CD4-positive, alpha-beta memory T cell (primary cell): ENCODE measurements around the gene APOA4. TPM values are rescaled to one million over a fixed set of nuclear protein-coding genes. Genes with fewer than 3 reads are reported as not detected.

ENCODE experiments used
- CTCF ChIA-PET: fragments of 350-600 bp; sonication (Branson Sonifier 250); formaldehyde crosslinking; loops from one replicate; lab custom pipeline; 2021; ENCODE audit warnings: inconsistent platforms; ENCODE audit not compliant: partially characterized antibody; lab: Charles Lee
- POLR2A ChIA-PET: fragments of 350-600 bp; sonication (Branson Sonifier 250); formaldehyde crosslinking; loops from one replicate; lab custom pipeline; 2021; ENCODE audit not compliant: partially characterized antibody; lab: Charles Lee
- DNase-seq, 5 donors: peaks; one replicate each; pipeline versions ENCODE4 v3.0.0 to v3.0.0-alpha.2; 2020 to 2022; ENCODE audit warnings: mixed read lengths in 1 of 5
- H3K27ac ChIP-seq: one replicate; pipeline ENCODE4 v1.7.0; 2013; ENCODE audit warnings: low read depth, low read length
- H3K27me3 ChIP-seq: 2 replicates; pipeline ENCODE4 v1.7.0; 2013; ENCODE audit warnings: mild to moderate bottlenecking, low read length, moderate library complexity; ENCODE audit not compliant: insufficient read depth
- H3K36me3 ChIP-seq: 2 replicates; pipeline ENCODE4 v1.7.0; 2013; ENCODE audit warnings: mild to moderate bottlenecking, low read length, moderate library complexity; ENCODE audit not compliant: insufficient read depth
- H3K4me1 ChIP-seq: 2 replicates; pipeline ENCODE4 v1.7.0; 2013; ENCODE audit warnings: mild to moderate bottlenecking, low read length, moderate library complexity; ENCODE audit not compliant: insufficient read depth
- H3K4me3 ChIP-seq, 2 donors: one replicate each; pipeline ENCODE4 v1.7.0; 2013; ENCODE audit warnings: low read length in 2 of 2, mild to moderate bottlenecking in 1 of 2
- H3K9me3 ChIP-seq, 2 donors: one replicate each; pipeline ENCODE4 v1.7.0; 2013; ENCODE audit warnings: low read length in 2 of 2, control low read depth in 1 of 2; ENCODE audit not compliant: control insufficient read depth in 1 of 2
- H3K27ac Mint-ChIP-seq, 7 donors: one replicate each; pipeline ENCODE4 v1.8.0; 2020 to 2021; ENCODE audit warnings: mixed read lengths in 7 of 7, mild to moderate bottlenecking in 6 of 7, inconsistent platforms in 3 of 7, moderate library complexity in 3 of 7
- H3K27me3 Mint-ChIP-seq, 2 donors: one replicate each; pipeline ENCODE4 v1.8.0; 2020 to 2021; ENCODE audit warnings: mixed read lengths in 2 of 2
- H3K36me3 Mint-ChIP-seq, 2 donors: one replicate each; pipeline ENCODE4 v1.8.0; 2020 to 2021; ENCODE audit warnings: mixed read lengths in 2 of 2, inconsistent platforms in 1 of 2, mild to moderate bottlenecking in 1 of 2
- H3K4me1 Mint-ChIP-seq, 4 donors: one replicate each; pipeline ENCODE4 v1.8.0; 2020 to 2021; ENCODE audit warnings: mixed read lengths in 4 of 4, mild to moderate bottlenecking in 1 of 4
- H3K4me3 Mint-ChIP-seq, 8 donors: one replicate each; pipeline ENCODE4 v1.8.0; 2020 to 2021; ENCODE audit warnings: mixed read lengths in 8 of 8, mild to moderate bottlenecking in 7 of 8, moderate library complexity in 6 of 8, inconsistent platforms in 3 of 8
- H3K9me3 Mint-ChIP-seq, 8 donors: one replicate each; pipeline ENCODE4 v1.8.0; 2020 to 2021; ENCODE audit warnings: mixed read lengths in 8 of 8, mild to moderate bottlenecking in 5 of 8, inconsistent platforms in 3 of 8, moderate library complexity in 1 of 8
- intact Hi-C: fragments of 100-400 bp; cut with micrococcal nuclease; formaldehyde crosslinking; loops from one replicate; pipeline ENCODE4 v1.15.1; 2023
- polyA plus RNA-seq, 2 donors: library from polyadenylated mRNA; unstranded; fragments of 300-500 nt; fragmentation: Illumina TruSeq; gene quantifications; one replicate each; pipeline ENCODE4 v1.2.3, GENCODE V29; 2021
- total RNA-seq, 2 experiments: library from RNA; stranded (reverse); gene quantifications; one replicate each; pipeline ENCODE4 v1.2.3, GENCODE V29; 2021

The APOA4 gene
- total and polyA plus RNA-seq, 4 experiments from 2014 or later: not detected

- Mint-ChIP-seq H3K27ac (peak within 1 kb of the TSS in 1 of 7 donors; percentile 73), H3K4me3 (no peak within 1 kb of the TSS), H3K36me3 (no peaks in the 10 kb centered on the region), H3K4me1 (no peaks in the 10 kb centered on the region), H3K9me3 (no peaks in the 10 kb centered on the region), H3K27me3 (no peaks in the 10 kb centered on the region)
- no peak for DNase-seq
- H3K4me1 ChIP-seq: no peaks in the 10 kb centered on the region
- intact Hi-C loops: no loop called here
- H3K36me3 ChIP-seq: no peaks in the 10 kb centered on the region
- POLR2A ChIA-PET: interaction anchor here (0.5 kb wide), 1 partner anchor 15 kb away, joined by 3 read pairs; no protein-coding TSS in a partner anchor
- no peak within 1 kb of the TSS for H3K4me3 ChIP-seq
- no peaks in the 10 kb centered on the region for H3K27me3 ChIP-seq
- CTCF ChIA-PET: interaction anchor here (0.9 to 1.0 kb wide), 2 partner anchors 38 to 276 kb away, joined by 3 to 4 read pairs; partner anchors contain the start of gene APOA5
- no peak within 1 kb of the TSS for H3K27ac ChIP-seq
- H3K9me3 ChIP-seq: no peaks in the 10 kb centered on the region
These were observed 6.5 kb upstream of the APOA4 start, which contains the start of gene APOC3 for GRCh38 chr11:116829525-116830183. Gene APOC3, plus strand, starts transcription at chr11:116829907. Its CDS starts 676 bp downstream, at chr11:116830583.

- Mint-ChIP-seq H3K4me3 (no peak overlapping the region), H3K4me1 (no peaks in the 10 kb centered on the region), H3K27ac (peak overlapping the region in 1 of 7 donors; percentile 73), H3K9me3 (no peaks in the 10 kb centered on the region), H3K27me3 (no peaks in the 10 kb centered on the region), H3K36me3 (no peaks in the 10 kb centered on the region)
- H3K27me3 ChIP-seq: no peaks in the 10 kb centered on the region
- CTCF ChIA-PET: no interaction called here
- no peaks in the 10 kb centered on the region for H3K36me3 ChIP-seq
- H3K4me1 ChIP-seq: no peaks in the 10 kb centered on the region
- DNase-seq: no peak
- no peak overlapping the region for H3K27ac ChIP-seq
- no peak overlapping the region for H3K4me3 ChIP-seq
- intact Hi-C loops: no loop called here
- H3K9me3 ChIP-seq: no peaks in the 10 kb centered on the region
- POLR2A ChIA-PET: no interaction called here
These were observed 5.8 kb upstream of the APOA4 start for GRCh38 chr11:116828632-116829524.

DNA sequence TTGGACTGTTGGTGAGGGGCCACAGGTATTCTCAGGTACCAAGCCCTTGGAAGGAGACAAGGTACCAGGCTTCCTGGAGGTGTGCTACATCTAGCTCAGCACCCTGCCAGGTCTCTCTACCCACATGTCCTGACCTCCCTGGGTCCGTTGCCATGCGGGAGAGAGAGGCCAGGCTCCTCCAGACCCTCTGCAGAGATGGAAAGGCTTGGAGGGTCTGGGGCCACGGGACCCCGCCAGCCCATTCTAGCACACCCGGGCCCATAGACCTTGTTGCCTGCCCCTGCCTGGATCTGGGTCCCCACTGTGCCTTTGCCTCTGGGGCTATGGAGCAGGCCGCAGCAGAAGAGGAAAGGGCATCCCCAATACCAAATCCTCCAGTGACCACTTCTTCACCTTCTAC is 4.4 kb upstream of the APOA4 start:
- H3K27me3 Mint-ChIP-seq: no peaks in the 10 kb centered on the region
- DNase-seq: no peak
- H3K9me3 Mint-ChIP-seq: no peaks in the 10 kb centered on the region
- no peaks in the 10 kb centered on the region for H3K36me3 ChIP-seq
- no peaks in the 10 kb centered on the region for H3K36me3 Mint-ChIP-seq
- POLR2A ChIA-PET: no interaction called here
- CTCF ChIA-PET: interaction anchor here (1.0 kb wide), 1 partner anchor 9 kb away, joined by 3 read pairs; no protein-coding TSS in a partner anchor
- H3K27me3 ChIP-seq: no peaks in the 10 kb centered on the region
- no peak overlapping the region for H3K27ac Mint-ChIP-seq
- H3K4me1 Mint-ChIP-seq: no peaks in the 10 kb centered on the region
- no peaks in the 10 kb centered on the region for H3K4me1 ChIP-seq
- no peak overlapping the region for H3K4me3 ChIP-seq
- H3K4me3 Mint-ChIP-seq: no peak overlapping the region
- H3K9me3 ChIP-seq: no peaks in the 10 kb centered on the region
- H3K27ac ChIP-seq: no peak overlapping the region
- intact Hi-C loops: no loop called here

- Histone ChIP-seq H3K4me1 (no peaks in the 10 kb centered on the region), H3K36me3 (no peaks in the 10 kb centered on the region), H3K9me3 (no peaks in the 10 kb centered on the region), H3K4me3 (no peak overlapping the region), H3K27ac (no peak overlapping the region), H3K27me3 (no peaks in the 10 kb centered on the region)
- no peak overlapping the region for H3K4me3 Mint-ChIP-seq
- no peak overlapping the region for H3K27ac Mint-ChIP-seq
- intact Hi-C loops: no loop called here
- no peaks in the 10 kb centered on the region for H3K9me3 Mint-ChIP-seq
- no peak for DNase-seq
- H3K36me3 Mint-ChIP-seq: no peaks in the 10 kb centered on the region
- H3K27me3 Mint-ChIP-seq: no peaks in the 10 kb centered on the region
- ChIA-PET CTCF (interaction anchor here (0.8 to 1.0 kb wide), 2 partner anchors 9 to 27 kb away, joined by 3 to 4 read pairs; no protein-coding TSS in a partner anchor), POLR2A (no interaction called here)
- no peaks in the 10 kb centered on the region for H3K4me1 Mint-ChIP-seq
These were observed 3.8 kb upstream of the APOA4 start for GRCh38 chr11:116826751-116827431.

- intact Hi-C loops: no loop called here
- DNase-seq: no peak
- POLR2A ChIA-PET: no interaction called here
- Mint-ChIP-seq H3K36me3 (no peaks in the 10 kb centered on the region), H3K4me1 (no peaks in the 10 kb centered on the region), H3K27me3 (no peaks in the 10 kb centered on the region), H3K9me3 (no peaks in the 10 kb centered on the region), H3K27ac (peak overlapping the region in 1 of 7 donors; percentile 68), H3K4me3 (no peak overlapping the region)
- no peak overlapping the region for H3K4me3 ChIP-seq
- no peaks in the 10 kb centered on the region for H3K9me3 ChIP-seq
- no peaks in the 10 kb centered on the region for H3K4me1 ChIP-seq
- H3K27me3 ChIP-seq: no peaks in the 10 kb centered on the region
- H3K27ac ChIP-seq: no peak overlapping the region
- H3K36me3 ChIP-seq: no peaks in the 10 kb centered on the region
- CTCF ChIA-PET: interaction anchor here (0.8 to 1.1 kb wide), 2 partner anchors 28 to 280 kb away, joined by 3 to 4 read pairs; no protein-coding TSS in a partner anchor
These were observed 3.0 kb upstream of the APOA4 start for GRCh38 chr11:116825854-116826750.

- POLR2A ChIA-PET: no interaction called here
- H3K27me3 Mint-ChIP-seq: no peaks in the 10 kb centered on the region
- H3K4me1 ChIP-seq: no peaks in the 10 kb centered on the region
- H3K4me3 ChIP-seq: no peak overlapping the region
- no peaks in the 10 kb centered on the region for H3K27me3 ChIP-seq
- CTCF ChIA-PET: interaction anchor here (1.1 kb wide), 1 partner anchor 281 kb away, joined by 3 read pairs; no protein-coding TSS in a partner anchor
- no peak overlapping the region for H3K27ac Mint-ChIP-seq
- no peaks in the 10 kb centered on the region for H3K36me3 ChIP-seq
- H3K9me3 Mint-ChIP-seq: no peaks in the 10 kb centered on the region
- no peaks in the 10 kb centered on the region for H3K4me1 Mint-ChIP-seq
- no peak overlapping the region for H3K27ac ChIP-seq
- no peaks in the 10 kb centered on the region for H3K36me3 Mint-ChIP-seq
- DNase-seq: no peak
- H3K4me3 Mint-ChIP-seq: no peak overlapping the region
- intact Hi-C loops: no loop called here
- H3K9me3 ChIP-seq: no peaks in the 10 kb centered on the region
These were observed 2.3 kb upstream of the APOA4 start for GRCh38 chr11:116825434-116825833.
